Measurements from ENCODE around the gene PRKAG2.

DNA sequence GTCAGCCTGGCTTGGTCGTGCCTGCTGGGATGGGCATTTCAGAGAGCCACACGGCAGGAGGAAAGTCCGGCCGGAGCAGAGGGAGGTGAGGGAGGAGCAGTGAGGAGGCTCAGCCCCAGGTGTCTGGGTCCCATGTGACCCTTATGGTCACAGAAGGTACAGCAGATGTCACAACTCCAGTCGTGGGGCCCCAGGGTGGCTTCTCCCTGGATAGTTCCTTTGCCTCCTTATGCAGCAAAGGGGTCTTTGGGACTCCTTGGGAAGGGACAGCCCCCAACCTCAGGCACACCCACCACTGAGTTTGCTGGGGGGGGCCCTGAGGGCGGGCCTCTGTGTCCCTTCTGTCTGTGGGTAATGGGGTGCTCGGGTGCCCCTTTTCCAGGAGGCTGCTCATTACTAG is 19.6 kb upstream of the PRKAG2 start:
- TF ChIP-seq, protein P1, sequence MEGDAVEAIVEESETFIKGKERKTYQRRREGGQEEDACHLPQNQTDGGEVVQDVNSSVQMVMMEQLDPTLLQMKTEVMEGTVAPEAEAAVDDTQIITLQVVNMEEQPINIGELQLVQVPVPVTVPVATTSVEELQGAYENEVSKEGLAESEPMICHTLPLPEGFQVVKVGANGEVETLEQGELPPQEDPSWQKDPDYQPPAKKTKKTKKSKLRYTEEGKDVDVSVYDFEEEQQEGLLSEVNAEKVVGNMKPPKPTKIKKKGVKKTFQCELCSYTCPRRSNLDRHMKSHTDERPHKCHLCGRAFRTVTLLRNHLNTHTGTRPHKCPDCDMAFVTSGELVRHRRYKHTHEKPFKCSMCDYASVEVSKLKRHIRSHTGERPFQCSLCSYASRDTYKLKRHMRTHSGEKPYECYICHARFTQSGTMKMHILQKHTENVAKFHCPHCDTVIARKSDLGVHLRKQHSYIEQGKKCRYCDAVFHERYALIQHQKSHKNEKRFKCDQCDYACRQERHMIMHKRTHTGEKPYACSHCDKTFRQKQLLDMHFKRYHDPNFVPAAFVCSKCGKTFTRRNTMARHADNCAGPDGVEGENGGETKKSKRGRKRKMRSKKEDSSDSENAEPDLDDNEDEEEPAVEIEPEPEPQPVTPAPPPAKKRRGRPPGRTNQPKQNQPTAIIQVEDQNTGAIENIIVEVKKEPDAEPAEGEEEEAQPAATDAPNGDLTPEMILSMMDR (IDR thresholded peaks at IDR 0.05) = no peak
- TF ChIP-seq GABPA (IDR thresholded peaks at IDR 0.05; ENCODE audit: low read depth) (no peak), RAD21 (IDR thresholded peaks at IDR 0.05; ENCODE audit: low read length) (no peak), YY1 (IDR thresholded peaks at IDR 0.05; ENCODE audit: low read depth) (no peak), ELF1 (IDR thresholded peaks at IDR 0.05) (no peak), RXRA (IDR thresholded peaks at IDR 0.05; ENCODE audit: borderline replicate concordance, low read depth) (no peak)
- TF ChIP-seq, protein P2, sequence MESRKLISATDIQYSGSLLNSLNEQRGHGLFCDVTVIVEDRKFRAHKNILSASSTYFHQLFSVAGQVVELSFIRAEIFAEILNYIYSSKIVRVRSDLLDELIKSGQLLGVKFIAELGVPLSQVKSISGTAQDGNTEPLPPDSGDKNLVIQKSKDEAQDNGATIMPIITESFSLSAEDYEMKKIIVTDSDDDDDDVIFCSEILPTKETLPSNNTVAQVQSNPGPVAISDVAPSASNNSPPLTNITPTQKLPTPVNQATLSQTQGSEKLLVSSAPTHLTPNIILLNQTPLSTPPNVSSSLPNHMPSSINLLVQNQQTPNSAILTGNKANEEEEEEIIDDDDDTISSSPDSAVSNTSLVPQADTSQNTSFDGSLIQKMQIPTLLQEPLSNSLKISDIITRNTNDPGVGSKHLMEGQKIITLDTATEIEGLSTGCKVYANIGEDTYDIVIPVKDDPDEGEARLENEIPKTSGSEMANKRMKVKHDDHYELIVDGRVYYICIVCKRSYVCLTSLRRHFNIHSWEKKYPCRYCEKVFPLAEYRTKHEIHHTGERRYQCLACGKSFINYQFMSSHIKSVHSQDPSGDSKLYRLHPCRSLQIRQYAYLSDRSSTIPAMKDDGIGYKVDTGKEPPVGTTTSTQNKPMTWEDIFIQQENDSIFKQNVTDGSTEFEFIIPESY (IDR thresholded peaks at IDR 0.05; ENCODE audit: borderline replicate concordance, low read depth) = no peak
- TF ChIP-seq, protein P3, sequence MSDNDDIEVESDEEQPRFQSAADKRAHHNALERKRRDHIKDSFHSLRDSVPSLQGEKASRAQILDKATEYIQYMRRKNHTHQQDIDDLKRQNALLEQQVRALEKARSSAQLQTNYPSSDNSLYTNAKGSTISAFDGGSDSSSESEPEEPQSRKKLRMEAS (IDR thresholded peaks at IDR 0.05; ENCODE audit: low read depth) = no peak
- TF ChIP-seq, protein P4, sequence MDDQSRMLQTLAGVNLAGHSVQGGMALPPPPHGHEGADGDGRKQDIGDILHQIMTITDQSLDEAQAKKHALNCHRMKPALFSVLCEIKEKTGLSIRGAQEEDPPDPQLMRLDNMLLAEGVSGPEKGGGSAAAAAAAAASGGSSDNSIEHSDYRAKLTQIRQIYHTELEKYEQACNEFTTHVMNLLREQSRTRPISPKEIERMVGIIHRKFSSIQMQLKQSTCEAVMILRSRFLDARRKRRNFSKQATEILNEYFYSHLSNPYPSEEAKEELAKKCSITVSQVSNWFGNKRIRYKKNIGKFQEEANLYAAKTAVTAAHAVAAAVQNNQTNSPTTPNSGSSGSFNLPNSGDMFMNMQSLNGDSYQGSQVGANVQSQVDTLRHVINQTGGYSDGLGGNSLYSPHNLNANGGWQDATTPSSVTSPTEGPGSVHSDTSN (IDR thresholded peaks at IDR 0.05) = no peak
